ENCODE data around the gene DMWD.

DMWD gene, protein sequence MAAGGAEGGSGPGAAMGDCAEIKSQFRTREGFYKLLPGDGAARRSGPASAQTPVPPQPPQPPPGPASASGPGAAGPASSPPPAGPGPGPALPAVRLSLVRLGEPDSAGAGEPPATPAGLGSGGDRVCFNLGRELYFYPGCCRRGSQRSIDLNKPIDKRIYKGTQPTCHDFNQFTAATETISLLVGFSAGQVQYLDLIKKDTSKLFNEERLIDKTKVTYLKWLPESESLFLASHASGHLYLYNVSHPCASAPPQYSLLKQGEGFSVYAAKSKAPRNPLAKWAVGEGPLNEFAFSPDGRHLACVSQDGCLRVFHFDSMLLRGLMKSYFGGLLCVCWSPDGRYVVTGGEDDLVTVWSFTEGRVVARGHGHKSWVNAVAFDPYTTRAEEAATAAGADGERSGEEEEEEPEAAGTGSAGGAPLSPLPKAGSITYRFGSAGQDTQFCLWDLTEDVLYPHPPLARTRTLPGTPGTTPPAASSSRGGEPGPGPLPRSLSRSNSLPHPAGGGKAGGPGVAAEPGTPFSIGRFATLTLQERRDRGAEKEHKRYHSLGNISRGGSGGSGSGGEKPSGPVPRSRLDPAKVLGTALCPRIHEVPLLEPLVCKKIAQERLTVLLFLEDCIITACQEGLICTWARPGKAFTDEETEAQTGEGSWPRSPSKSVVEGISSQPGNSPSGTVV

DNA sequence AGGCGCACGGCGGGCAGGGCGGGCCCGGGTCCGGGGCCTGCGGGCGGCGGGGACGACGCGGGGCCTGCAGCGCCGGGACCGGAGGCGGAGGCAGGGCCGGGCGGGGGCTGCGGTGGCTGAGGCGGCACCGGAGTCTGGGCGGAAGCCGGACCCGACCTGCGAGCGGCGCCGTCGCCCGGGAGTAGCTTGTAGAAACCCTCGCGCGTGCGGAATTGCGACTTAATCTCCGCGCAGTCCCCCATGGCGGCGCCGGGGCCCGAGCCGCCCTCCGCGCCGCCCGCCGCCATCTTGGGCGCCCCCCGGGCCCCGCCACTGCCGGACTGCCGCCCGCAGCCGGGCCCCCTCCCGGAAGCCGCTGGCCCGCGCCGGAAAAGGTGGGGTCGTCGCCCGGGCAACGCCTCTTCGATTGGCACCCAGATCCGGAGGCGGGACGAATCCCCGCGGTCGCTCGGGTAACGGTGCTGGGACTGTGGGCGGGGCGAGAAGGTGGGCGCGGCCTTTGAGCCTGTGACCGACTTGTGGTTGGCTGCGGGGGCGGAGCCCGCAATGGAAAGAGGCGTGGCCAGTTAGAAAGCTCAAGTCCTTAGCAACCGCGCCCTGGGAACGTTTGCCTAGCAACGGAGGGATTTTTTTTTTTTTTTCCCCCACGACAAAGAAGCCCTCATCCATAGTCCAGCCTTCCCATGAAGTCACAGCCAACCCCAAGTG lies at the start of gene DMWD:
DMWD (minus strand) TSS at position 376 of the 708 bp plus-strand sequence; CDS start at position 287, 89 bp downstream.
- TF ChIP-seq, protein P1, sequence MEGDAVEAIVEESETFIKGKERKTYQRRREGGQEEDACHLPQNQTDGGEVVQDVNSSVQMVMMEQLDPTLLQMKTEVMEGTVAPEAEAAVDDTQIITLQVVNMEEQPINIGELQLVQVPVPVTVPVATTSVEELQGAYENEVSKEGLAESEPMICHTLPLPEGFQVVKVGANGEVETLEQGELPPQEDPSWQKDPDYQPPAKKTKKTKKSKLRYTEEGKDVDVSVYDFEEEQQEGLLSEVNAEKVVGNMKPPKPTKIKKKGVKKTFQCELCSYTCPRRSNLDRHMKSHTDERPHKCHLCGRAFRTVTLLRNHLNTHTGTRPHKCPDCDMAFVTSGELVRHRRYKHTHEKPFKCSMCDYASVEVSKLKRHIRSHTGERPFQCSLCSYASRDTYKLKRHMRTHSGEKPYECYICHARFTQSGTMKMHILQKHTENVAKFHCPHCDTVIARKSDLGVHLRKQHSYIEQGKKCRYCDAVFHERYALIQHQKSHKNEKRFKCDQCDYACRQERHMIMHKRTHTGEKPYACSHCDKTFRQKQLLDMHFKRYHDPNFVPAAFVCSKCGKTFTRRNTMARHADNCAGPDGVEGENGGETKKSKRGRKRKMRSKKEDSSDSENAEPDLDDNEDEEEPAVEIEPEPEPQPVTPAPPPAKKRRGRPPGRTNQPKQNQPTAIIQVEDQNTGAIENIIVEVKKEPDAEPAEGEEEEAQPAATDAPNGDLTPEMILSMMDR (IDR thresholded peaks at IDR 0.05; ENCODE audit: extremely low read depth, insufficient read depth, missing control alignments): no peak
- in situ Hi-C loops (cut with MboI; ENCODE audit: low pct_unique_long_range_greater_than_20kb, low sequenced_read_pairs, unreplicated experiment): no loop called here
- peak; percentile 99 for DNase-seq (ENCODE audit: low spot score)

DNA sequence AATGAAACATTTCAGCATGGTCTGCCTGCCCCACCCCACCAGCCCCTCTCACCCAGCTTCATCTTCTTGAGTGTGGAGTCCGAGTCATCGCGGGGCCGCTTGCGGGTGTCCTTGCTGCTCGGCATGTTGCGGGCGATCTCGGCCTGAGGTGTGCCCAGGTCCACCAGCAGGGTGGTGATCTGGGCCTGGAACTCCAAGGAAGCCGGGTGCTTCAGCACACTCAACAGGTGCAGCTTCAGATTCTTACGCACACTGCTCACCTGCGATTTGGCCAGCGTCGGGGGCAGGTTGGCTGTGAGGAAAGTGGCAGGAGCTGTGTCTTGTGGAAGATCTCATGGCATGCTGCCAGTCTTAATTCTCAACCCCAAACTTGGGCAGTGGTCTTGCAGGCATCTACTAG lies 49.6 kb upstream of the DMWD start:
- TF ChIP-seq, protein P1 (IDR thresholded peaks at IDR 0.05; ENCODE audit: extremely low read depth, insufficient read depth, missing control alignments): no peak
- no peak for DNase-seq (ENCODE audit: low spot score)
- in situ Hi-C loops (cut with MboI; ENCODE audit: low pct_unique_long_range_greater_than_20kb, low sequenced_read_pairs, unreplicated experiment): no loop called here

DNA sequence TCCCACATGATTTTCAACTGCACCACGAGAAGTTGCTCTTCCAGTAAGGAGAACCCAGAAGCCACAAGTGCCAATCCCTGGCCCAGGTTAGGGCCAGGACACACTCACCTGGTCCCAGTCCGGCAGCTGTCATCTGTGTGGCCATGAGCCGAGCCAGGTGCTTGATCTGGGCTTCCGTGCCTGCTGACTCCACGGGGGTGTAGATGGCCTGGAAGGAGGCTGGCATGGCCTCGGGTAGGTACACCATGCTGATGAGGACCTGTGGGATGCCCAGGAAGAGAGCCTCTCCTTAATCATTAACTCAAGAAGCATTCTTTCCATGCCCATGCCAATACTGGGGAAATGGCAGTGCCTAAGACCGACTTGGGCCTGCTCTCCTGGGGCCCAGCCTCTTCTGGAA lies 42.3 kb upstream of the DMWD start:
- no peak for DNase-seq (ENCODE audit: low spot score)
- in situ Hi-C loops (cut with MboI; ENCODE audit: low pct_unique_long_range_greater_than_20kb, low sequenced_read_pairs, unreplicated experiment): no loop called here
- TF ChIP-seq, protein P1 (IDR thresholded peaks at IDR 0.05; ENCODE audit: extremely low read depth, insufficient read depth, missing control alignments): no peak

DNA sequence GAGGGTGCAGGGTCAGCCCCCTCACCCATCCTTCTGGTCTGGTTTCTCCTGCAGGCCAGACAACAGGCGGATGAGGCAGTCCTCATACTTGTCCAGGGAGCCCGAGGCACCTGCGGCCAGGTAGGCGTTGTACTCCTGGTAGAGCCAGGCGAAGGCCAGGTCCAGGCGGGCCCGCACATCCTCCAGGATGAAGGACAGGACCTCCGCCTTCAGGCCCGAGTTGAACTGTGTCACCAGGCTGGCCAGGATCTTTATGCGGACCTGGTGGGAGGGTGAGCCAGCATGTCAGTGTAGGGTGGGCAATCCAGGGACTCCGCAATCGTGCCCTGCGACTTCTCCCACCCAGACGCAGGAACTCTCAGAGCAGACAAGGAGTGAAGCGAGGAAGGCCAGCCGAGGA lies 36.3 kb upstream of the DMWD start:
- in situ Hi-C loops (cut with MboI; ENCODE audit: low pct_unique_long_range_greater_than_20kb, low sequenced_read_pairs, unreplicated experiment): no loop called here
- TF ChIP-seq, protein P1 (IDR thresholded peaks at IDR 0.05; ENCODE audit: extremely low read depth, insufficient read depth, missing control alignments): no peak
- no peak for DNase-seq (ENCODE audit: low spot score)

DNA sequence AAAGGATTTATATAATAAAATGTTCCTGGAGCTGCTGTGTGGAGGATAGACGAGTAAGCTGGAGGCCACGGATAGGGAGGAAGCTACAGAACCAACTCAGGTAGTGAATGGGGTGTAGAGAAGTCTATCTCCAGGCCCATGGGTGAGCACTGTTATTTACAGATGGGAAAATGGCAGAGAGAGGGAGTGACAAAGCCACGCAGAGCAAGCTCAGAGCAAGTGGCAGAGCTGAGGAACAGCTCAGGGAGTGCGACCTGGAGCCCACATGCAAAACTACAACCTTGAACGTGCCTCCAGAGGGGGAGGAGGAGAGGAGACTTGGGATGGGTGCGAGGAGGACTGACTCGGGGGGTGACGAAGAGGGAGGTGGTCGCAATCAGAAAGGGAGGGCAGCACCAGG lies 35.9 kb upstream of the DMWD start:
- no peak for DNase-seq (ENCODE audit: low spot score)
- in situ Hi-C loops (cut with MboI; ENCODE audit: low pct_unique_long_range_greater_than_20kb, low sequenced_read_pairs, unreplicated experiment): no loop called here
- TF ChIP-seq, protein P1 (IDR thresholded peaks at IDR 0.05; ENCODE audit: extremely low read depth, insufficient read depth, missing control alignments): no peak

DNA sequence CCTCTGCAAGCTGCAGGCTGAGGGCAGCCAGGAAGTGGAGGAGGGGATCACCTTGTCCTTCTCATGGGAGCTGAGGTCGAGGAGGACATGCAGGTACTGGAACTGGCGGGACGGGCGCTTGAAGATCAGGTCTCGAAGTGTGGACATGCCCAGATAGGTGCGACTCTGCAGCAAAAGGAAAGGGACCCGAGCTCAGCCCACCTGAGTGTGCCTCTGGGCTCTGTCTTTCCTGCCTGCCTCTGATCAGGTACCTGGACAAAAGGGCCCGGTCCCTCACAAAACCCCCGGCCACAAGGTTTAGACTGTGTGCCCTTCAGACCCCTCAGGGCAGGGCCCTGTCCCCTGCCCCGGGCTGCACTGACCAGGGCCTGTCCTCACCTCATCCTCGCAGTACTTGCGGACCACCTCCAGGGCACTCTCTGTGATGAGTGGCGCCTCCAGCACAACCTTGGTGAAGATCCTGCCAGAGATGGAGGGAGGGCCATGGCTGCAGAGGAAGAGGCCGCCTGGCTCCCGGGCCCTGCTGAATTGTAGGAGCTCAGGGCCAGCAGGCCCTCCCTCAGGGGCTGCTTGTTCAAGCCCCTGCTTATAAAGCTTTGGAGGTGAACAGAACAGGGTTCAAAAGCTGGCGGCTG lies 34.9 kb upstream of the DMWD start:
- in situ Hi-C loops (cut with MboI; ENCODE audit: low pct_unique_long_range_greater_than_20kb, low sequenced_read_pairs, unreplicated experiment): no loop called here
- TF ChIP-seq, protein P1 (IDR thresholded peaks at IDR 0.05; ENCODE audit: extremely low read depth, insufficient read depth, missing control alignments): no peak
- DNase-seq (ENCODE audit: low spot score): no peak
